GM19351 (cell line): ENCODE results near the gene VRK1.

ENCODE experiments used
- ATAC-seq: cut with Tn5 transposase; IDR thresholded peaks from one replicate; pipeline ENCODE4 v1.9.1; 2021; ENCODE audit warnings: mild to moderate bottlenecking, moderate library complexity; ENCODE audit not compliant: unreplicated experiment

Gene VRK1

GRCh38 chr14:96823652-96824051 is 26.5 kb downstream of the VRK1 start:
- ATAC-seq, result no peak

GRCh38 chr14:96824283-96824682 is 27.1 kb downstream of the VRK1 start:
- no peak for ATAC-seq

- ATAC-seq, result no peak
Measured at GRCh38 chr14:96826818-96827217, 29.6 kb downstream of the VRK1 start.

- no peak for ATAC-seq
Measured at GRCh38 chr14:96827290-96827689, 30.1 kb downstream of the VRK1 start.

- ATAC-seq, result no peak
Measured at GRCh38 chr14:96829791-96830190, 32.6 kb downstream of the VRK1 start.

GRCh38 chr14:96830946-96831345 is 33.8 kb downstream of the VRK1 start:
- no peak for ATAC-seq

GRCh38 chr14:96832351-96832750 is 35.2 kb downstream of the VRK1 start:
- no peak for ATAC-seq

- ATAC-seq, result no peak
Measured at GRCh38 chr14:96838449-96838848, 41.3 kb downstream of the VRK1 start.

GRCh38 chr14:96839251-96839650 is 42.1 kb downstream of the VRK1 start:
- ATAC-seq, result no peak

GRCh38 chr14:96843137-96843536 is 46.0 kb downstream of the VRK1 start:
- ATAC-seq, result no peak

GRCh38 chr14:96844857-96845570 is 47.8 kb downstream of the VRK1 start:
- no peak for ATAC-seq

- ATAC-seq, result no peak
Measured at GRCh38 chr14:96847451-96847850, 50.3 kb downstream of the VRK1 start.

- no peak for ATAC-seq
Measured at GRCh38 chr14:96848011-96848410, 50.8 kb downstream of the VRK1 start.

- no peak for ATAC-seq
Measured at GRCh38 chr14:96849733-96850132, 52.6 kb downstream of the VRK1 start.

- no peak for ATAC-seq
Measured at GRCh38 chr14:96851694-96852381, 54.7 kb downstream of the VRK1 start.

GRCh38 chr14:96852823-96853422 is 55.7 kb downstream of the VRK1 start:
- peak; percentile 65 for ATAC-seq

GRCh38 chr14:96858643-96859042 is 61.5 kb downstream of the VRK1 start:
- ATAC-seq, result no peak

GRCh38 chr14:96861568-96862310 is 64.6 kb downstream of the VRK1 start:
- no peak for ATAC-seq

GRCh38 chr14:96863327-96863985 is 66.3 kb downstream of the VRK1 start:
- no peak for ATAC-seq

- no peak for ATAC-seq
Measured at GRCh38 chr14:96863986-96864330, 66.8 kb downstream of the VRK1 start.

- no peak for ATAC-seq
Measured at GRCh38 chr14:96867634-96868033, 70.5 kb downstream of the VRK1 start.
